AG04450 (cell line): Measurements from ENCODE around the gene SF3B3. TPM values are rescaled to one million over a fixed set of nuclear protein-coding genes. Genes with fewer than 3 reads are reported as not detected.
"Not testable (repeated sequence)": the region's sequence is repeated elsewhere in the genome, so short reads cannot be mapped to it uniquely, and the experiment has no call there.

ENCODE experiments used
- CTCF ChIA-PET: fragments of 300-600, 350-600 bp; formaldehyde crosslinking; extraction: SDS; loops from one replicate; lab custom pipeline; 2022; ENCODE audit warnings: antibody characterized with exemption, inconsistent platforms; lab: Charles Lee
- POLR2A ChIA-PET: fragments of 350-600 bp; formaldehyde crosslinking; extraction: SDS; loops from one replicate; lab custom pipeline; 2021; ENCODE audit warnings: antibody characterized with exemption, inconsistent platforms; lab: Yijun Ruan, JAX
- DNase-seq: peaks from one replicate; pipeline ENCODE4 v3.0.0-alpha.2; 2011; ENCODE audit warnings: low read depth, low spot score
- H3K27ac ChIP-seq: one replicate; pipeline ENCODE4 v1.5.1; 2012; ENCODE audit warnings: low read depth, low read length, control low read depth
- H3K27me3 ChIP-seq: one replicate; pipeline ENCODE4 v1.6.0; 2012; ENCODE audit warnings: low read length; ENCODE audit not compliant: control insufficient read depth, insufficient read depth
- H3K4me3 ChIP-seq: 2 replicates; pipeline ENCODE4 v1.5.1; 2011; ENCODE audit warnings: mild to moderate bottlenecking, low read depth, low read length, control low read depth
- H3K9me3 ChIP-seq: 2 replicates; pipeline ENCODE4 v1.5.1; 2012; ENCODE audit warnings: low read length; ENCODE audit not compliant: control insufficient read depth, insufficient read depth
- polyA plus RNA-seq: library from polyadenylated mRNA; depleted of rRNA; stranded (reverse); fragments of >200 nt; gene quantifications from 2 replicates; pipeline ENCODE4 v1.2.3, GENCODE V29; 2011
- TF ChIP-seq, protein P1 (sequence below): IDR thresholded peaks from 2 replicates; pipeline ENCODE4 v1.5.1; 2011; ENCODE audit warnings: low read depth, low read length, control low read depth, inconsistent platforms

The SF3B3 gene
- polyA plus RNA-seq, 1 experiment = 139 TPM

GRCh38 chr16:70527315-70527996 lies 3.8 kb downstream of the SF3B3 start:
- Histone ChIP-seq H3K27ac (no peak overlapping the region), H3K4me3 (no peak overlapping the region), H3K27me3 (no peaks in the 10 kb centered on the region), H3K9me3 (no peaks in the 10 kb centered on the region; the same call in 1 of the 2 replicates)
- no peak for DNase-seq
- TF ChIP-seq, protein P1, sequence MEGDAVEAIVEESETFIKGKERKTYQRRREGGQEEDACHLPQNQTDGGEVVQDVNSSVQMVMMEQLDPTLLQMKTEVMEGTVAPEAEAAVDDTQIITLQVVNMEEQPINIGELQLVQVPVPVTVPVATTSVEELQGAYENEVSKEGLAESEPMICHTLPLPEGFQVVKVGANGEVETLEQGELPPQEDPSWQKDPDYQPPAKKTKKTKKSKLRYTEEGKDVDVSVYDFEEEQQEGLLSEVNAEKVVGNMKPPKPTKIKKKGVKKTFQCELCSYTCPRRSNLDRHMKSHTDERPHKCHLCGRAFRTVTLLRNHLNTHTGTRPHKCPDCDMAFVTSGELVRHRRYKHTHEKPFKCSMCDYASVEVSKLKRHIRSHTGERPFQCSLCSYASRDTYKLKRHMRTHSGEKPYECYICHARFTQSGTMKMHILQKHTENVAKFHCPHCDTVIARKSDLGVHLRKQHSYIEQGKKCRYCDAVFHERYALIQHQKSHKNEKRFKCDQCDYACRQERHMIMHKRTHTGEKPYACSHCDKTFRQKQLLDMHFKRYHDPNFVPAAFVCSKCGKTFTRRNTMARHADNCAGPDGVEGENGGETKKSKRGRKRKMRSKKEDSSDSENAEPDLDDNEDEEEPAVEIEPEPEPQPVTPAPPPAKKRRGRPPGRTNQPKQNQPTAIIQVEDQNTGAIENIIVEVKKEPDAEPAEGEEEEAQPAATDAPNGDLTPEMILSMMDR = no peak
- ChIA-PET CTCF (no interaction called here), POLR2A (interaction anchor here (0.7 kb wide), 1 partner anchor 13 kb away, joined by 8 read pairs; no protein-coding TSS in a partner anchor)

DNA sequence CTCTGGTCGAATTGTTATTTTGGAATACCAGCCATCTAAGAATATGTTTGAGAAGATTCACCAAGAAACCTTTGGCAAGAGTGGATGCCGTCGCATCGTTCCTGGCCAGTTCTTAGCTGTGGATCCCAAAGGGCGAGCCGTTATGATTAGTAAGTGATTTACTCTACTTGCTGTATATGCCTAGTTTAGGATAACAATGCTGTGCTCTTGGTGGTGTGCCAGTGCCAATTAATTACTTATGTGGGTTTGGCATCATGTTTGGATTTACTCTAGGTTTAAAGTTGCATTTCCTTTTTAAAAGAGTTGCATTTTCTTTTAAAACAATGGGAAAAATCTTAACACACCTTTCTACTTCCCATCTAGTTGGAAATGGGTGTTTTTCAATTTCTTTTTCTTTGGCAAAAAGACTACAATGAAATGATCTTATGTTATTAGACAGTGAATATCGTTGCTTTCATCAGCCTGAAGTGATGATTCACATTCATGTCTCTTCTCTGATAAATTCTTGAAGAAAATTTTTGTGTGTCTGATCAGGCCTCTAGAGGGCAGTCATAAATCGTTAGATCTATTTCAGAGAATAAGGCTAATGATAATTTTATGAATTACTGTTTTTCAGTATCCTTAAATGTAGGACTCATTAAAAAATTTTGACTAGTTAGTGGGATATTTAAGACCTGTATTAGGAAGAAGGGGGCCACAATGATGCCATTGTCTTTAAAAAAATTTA lies 5.6 kb downstream of the SF3B3 start:
- no peaks in the 10 kb centered on the region for H3K27me3 ChIP-seq
- peak overlapping the region; percentile 33 for H3K27ac ChIP-seq
- H3K9me3 ChIP-seq = no peaks in the 10 kb centered on the region
- H3K4me3 ChIP-seq = no peak overlapping the region; the same call in 1 of the 2 replicates
- TF ChIP-seq, protein P1 = peak; percentile 61
- POLR2A ChIA-PET = no interaction called here
- DNase-seq = no peak
- CTCF ChIA-PET = interaction anchor here (0.9 to 1.5 kb wide), 4 partner anchors 11 to 134 kb away, joined by 3 to 11 read pairs (median 4); no protein-coding TSS in a partner anchor

- H3K27me3 ChIP-seq, DNase-seq, H3K4me3 ChIP-seq, POLR2A ChIA-PET, H3K27ac ChIP-seq, H3K9me3 ChIP-seq: not testable (repeated sequence)
- CTCF ChIA-PET = interaction anchor here (0.7 to 1.5 kb wide), 6 partner anchors 11 to 135 kb away, joined by 3 to 11 read pairs (median 3); no protein-coding TSS in a partner anchor
Measured at GRCh38 chr16:70529954-70530353, 6.3 kb downstream of the SF3B3 start.

DNA sequence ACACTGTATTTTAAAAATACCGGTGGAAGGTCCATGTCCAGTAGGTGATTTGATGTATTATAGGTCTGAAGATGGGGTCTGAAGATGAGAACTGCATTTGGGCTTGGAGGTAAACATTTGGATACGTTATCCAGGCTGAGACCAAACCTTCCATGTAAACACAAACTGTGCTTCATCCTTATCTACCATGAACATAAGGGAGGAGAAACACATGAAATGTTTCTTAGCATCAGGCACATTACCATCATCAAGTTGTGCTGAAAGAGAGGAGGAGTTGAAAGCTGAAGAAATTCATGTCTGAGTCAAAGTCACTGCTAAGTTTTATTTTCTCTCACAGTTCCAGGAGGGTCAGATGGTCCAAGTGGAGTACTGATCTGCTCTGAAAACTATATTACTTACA lies 11.4 kb downstream of the SF3B3 start:
- no peak for DNase-seq
- no peak overlapping the region for H3K27ac ChIP-seq
- ChIA-PET CTCF (interaction anchor here (0.8 to 4.3 kb wide), 2 partner anchors 119 kb away, joined by 4 to 48 read pairs; no protein-coding TSS in a partner anchor), POLR2A (no interaction called here)
- H3K9me3 ChIP-seq = no peaks in the 10 kb centered on the region
- TF ChIP-seq, protein P1 = no peak
- no peaks in the 10 kb centered on the region for H3K27me3 ChIP-seq
- no peak overlapping the region for H3K4me3 ChIP-seq

DNA sequence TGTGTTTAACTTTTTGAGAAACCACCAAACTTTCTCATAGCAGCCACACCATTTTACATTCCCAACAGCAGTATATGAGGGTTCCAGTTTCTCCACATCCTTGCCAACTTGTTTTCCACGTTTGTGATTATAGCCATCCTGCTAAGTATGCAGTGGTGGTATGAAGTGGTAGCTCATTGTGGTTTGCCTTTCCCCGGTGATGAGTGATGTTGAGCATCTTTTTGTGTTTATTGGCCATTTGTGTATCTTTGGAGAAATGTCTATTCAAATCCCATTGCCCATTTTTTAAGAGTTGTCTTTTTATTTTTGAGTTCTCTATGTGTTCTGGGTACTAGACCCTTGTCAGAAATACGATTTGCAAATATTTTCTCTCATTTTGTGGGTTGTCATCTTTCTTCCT lies 17.4 kb downstream of the SF3B3 start:
- no peak for DNase-seq
- POLR2A ChIA-PET = interaction anchor here (0.6 to 1.5 kb wide), 3 partner anchors 13 to 32 kb away, joined by 3 to 8 read pairs (median 3); no protein-coding TSS in a partner anchor
- H3K4me3 ChIP-seq = no peak overlapping the region
- H3K27me3 ChIP-seq = no peaks in the 10 kb centered on the region
- CTCF ChIA-PET = interaction anchor here (0.7 to 3.1 kb wide), 2 partner anchors 11 to 113 kb away, joined by 3 to 16 read pairs; no protein-coding TSS in a partner anchor
- TF ChIP-seq, protein P1 = no peak
- no peak overlapping the region for H3K27ac ChIP-seq
- H3K9me3 ChIP-seq = no peaks in the 10 kb centered on the region
